ENCODE data around the gene ERFL. TPM values are rescaled to one million over a fixed set of nuclear protein-coding genes. Genes with fewer than 3 reads are reported as not detected.
A peak's percentile ranks its signal among the peaks of the same experiment; 100 is the strongest.
"Not testable (repeated sequence)": the region's sequence is repeated elsewhere in the genome, so short reads cannot be mapped to it uniquely, and the experiment has no call there.

Gene ERFL
- total RNA-seq, 1 donor from 2014 or later: 0.43 TPM

DNA sequence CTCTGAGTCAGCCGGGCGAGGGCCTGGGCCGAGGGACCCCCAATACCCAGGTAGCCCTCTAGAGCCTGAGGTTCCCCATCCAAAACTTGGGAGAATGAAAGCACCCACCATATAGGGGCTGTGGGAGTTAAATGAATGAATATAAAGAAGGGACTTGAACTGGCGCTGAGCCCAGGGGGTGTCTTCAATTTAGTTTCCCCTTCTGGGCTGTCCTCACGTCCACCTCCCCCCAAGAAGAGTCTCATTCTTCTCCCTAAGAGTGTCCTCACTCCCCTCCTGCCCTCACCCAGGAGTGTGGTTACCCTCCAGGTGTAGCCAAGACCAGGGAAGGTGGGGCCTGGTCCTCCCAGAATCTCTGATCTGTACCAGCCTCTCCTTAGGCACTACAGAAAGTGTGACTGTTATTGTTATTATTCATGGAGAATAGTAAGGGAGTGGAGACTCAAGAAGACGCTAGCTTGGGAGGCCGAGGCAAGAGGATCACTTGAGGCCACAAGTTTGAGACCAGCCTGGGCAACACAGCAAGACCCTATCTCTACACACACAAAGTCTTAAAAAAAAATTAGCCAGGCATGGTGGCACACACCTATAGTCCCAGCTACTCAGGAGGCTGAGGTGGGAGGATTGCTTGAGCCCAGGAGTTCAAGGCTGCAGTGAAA is 48.5 kb downstream of the ERFL start:
- ATAC-seq (no peak), DNase-seq (no peak)
- intact Hi-C loops (cut with DNase I): no loop called here
- Histone ChIP-seq H3K4me3 (no peak overlapping the region), H3K27me3 (no peaks in the 10 kb centered on the region), H3K36me3 (no peaks in the 10 kb centered on the region), H3K27ac (no peak overlapping the region), H3K4me1 (peaks cover 11% of the 10 kb centered on the region), H3K9me3 (no peaks in the 10 kb centered on the region)
- TF ChIP-seq CTCF (IDR thresholded peaks at IDR 0.05): no peak

DNA sequence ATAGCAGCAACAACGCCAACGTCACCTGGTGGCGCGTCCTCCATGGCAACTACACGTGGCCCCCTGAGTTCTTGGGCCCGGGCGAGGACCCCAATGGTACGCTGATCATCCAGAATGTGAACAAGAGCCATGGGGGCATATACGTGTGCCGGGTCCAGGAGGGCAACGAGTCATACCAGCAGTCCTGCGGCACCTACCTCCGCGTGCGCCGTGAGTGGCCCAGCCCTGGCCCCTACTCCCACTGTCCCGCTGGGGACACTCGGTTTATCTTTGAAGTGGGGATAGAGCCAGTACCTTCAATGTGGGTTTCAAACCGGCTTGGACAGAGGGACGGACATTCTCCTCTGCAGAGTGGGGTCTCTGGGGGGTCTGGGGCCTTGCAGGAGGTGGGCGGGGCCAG is 49.2 kb downstream of the ERFL start:
- Histone ChIP-seq H3K4me3 (no peak overlapping the region), H3K27ac (no peak overlapping the region), H3K27me3 (no peaks in the 10 kb centered on the region), H3K9me3 (no peaks in the 10 kb centered on the region), H3K36me3 (no peaks in the 10 kb centered on the region), H3K4me1 (peaks cover 7% of the 10 kb centered on the region)
- no peak for TF ChIP-seq CTCF (IDR thresholded peaks at IDR 0.05)
- DNase-seq (no peak), ATAC-seq (no peak)
- intact Hi-C loops (cut with DNase I): no loop called here

GRCh38 chr19:41877916-41878905 is 50.0 kb downstream of the ERFL start:
- intact Hi-C loops (cut with DNase I): no loop called here
- Histone ChIP-seq H3K27ac (peak overlapping the region; percentile 42), H3K27me3 (no peaks in the 10 kb centered on the region), H3K4me1 (peaks cover 11% of the 10 kb centered on the region), H3K9me3 (no peaks in the 10 kb centered on the region), H3K36me3 (no peaks in the 10 kb centered on the region), H3K4me3 (no peak overlapping the region)
- no peak for TF ChIP-seq CTCF (IDR thresholded peaks at IDR 0.05)
- ATAC-seq (no peak), DNase-seq (no peak)

DNA sequence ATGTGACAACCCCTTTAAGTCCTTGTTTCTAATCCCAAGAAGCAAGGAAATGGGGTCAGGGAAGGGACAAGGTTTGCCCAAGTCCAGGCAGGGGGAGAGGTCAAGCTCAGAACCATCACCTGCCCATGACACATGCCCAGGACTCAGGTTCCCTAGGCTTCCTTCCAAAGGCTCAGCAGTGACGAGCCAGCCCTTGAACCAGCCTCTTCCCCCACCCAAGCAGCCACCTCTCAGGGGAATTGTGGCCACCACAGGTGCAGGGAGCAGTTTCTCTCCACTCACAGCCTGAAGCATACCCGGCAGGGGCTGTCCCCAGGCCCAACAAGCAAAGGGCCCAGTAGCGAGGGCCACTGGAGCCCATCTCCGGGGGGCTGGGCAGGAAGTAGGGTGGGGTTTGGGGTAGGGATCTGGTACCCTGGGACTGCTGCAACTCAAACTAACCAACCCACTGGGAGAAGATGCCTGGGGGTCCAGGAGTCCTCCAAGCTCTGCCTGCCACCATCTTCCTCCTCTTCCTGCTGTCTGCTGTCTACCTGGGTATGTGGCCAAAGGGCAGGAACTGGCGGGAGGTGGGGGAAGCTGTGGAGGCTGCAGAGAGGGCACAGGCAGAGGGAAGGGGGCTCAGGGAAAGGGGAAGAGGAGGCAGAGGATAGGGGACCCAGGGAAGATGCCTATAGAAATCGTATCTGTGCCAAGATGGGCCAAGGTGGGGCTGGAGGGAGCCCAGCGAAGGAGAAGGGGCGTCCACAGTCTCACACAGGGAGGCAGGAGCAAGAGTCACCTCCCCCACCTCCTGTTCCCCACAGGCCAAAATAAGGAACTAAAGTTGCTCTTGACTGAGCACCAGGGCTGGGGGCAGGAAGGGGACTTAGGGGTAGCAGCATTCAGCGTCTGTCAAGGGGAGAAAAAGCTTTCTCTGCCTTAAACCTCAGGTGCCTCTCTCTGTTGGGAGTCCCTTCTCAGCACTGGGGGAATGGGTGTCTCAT is 51.1 kb downstream of the ERFL start, which contains the start of gene CD79A:
TSS of gene CD79A (plus strand) at position 433 of the 986 bp plus-strand sequence. CDS start at position 459, 26 bp downstream.
- Histone ChIP-seq H3K9me3 (no peaks in the 10 kb centered on the region), H3K27me3 (no peaks in the 10 kb centered on the region), H3K27ac (peak within 1 kb of the TSS; percentile 42), H3K36me3 (peaks cover 4% of the 10 kb centered on the region), H3K4me3 (no peak within 1 kb of the TSS), H3K4me1 (peaks cover 16% of the 10 kb centered on the region)
- intact Hi-C loops (cut with DNase I): no loop called here
- no peak for DNase-seq
- no peak for TF ChIP-seq CTCF (IDR thresholded peaks at IDR 0.05)
- peak; percentile 34 for ATAC-seq

GRCh38 chr19:41875973-41876372 is 52.3 kb downstream of the ERFL start:
- H3K9me3 ChIP-seq; DNase-seq; H3K27me3 ChIP-seq; H3K4me3 ChIP-seq; ATAC-seq; intact Hi-C loops (cut with DNase I): not testable (repeated sequence)
- peaks cover 16% of the 10 kb centered on the region for H3K36me3 ChIP-seq
- H3K4me1 ChIP-seq: peaks cover 24% of the 10 kb centered on the region
- H3K27ac ChIP-seq: peak overlapping the region; percentile 43

All from upper lobe of right lung (tissue), 1 donor.